Adrenal gland (tissue), 12 donors: ENCODE data around the gene FHOD3. TPM values are rescaled to one million over a fixed set of nuclear protein-coding genes. Genes with fewer than 3 reads are reported as not detected.

Experiments used
- DNase-seq, 7 donors: peaks; one replicate each; pipeline ENCODE4 v3.0.0-alpha.2; 2019 to 2020
- H3K27ac ChIP-seq, 5 donors: fragments of 200-600 bp; sonication (generic) in 4 of 5; 1 replicate in 3 of 5; 2 replicates in 2 of 5; pipeline versions ENCODE4 v1.5.1 to v1.8.0; 2016 to 2020; ENCODE audit warnings: mild to moderate bottlenecking in 1 of 5
- H3K27me3 ChIP-seq: fragments of 200-600 bp; 2 replicates; pipeline ENCODE4 v1.8.0; 2021
- H3K36me3 ChIP-seq, 2 donors: fragments of 200-600 bp; replicated peaks in 1 of 2; 1 replicate in 1 of 2; 2 replicates in 1 of 2; pipeline versions ENCODE4 v1.5.1 to v1.8.0; 2018 to 2022
- H3K4me1 ChIP-seq, 2 donors: fragments of 200-600 bp; replicated peaks in 1 of 2; 1 replicate in 1 of 2; 2 replicates in 1 of 2; pipeline versions ENCODE4 v1.5.1 to v1.8.0; 2018 to 2021
- H3K4me3 ChIP-seq, 4 donors: fragments of 200-600 bp; sonication (generic) in 3 of 4; one replicate each; pipeline ENCODE4 v1.5.1; 2016 to 2018
- H3K9me3 ChIP-seq, 3 donors: fragments of 200-600 bp; sonication (generic) in 1 of 3; replicated peaks in 1 of 3; 1 replicate in 2 of 3; 2 replicates in 1 of 3; pipeline versions ENCODE4 v1.5.1 to v1.8.0; 2016 to 2021
- POLR2A ChIP-seq, 2 donors: fragments of 450-650 bp; IDR thresholded peaks; one replicate each; pipeline ENCODE4 v1.6.1; 2017; ENCODE audit warnings: antibody characterized with exemption in 2 of 2, mild to moderate bottlenecking in 2 of 2, moderate library complexity in 1 of 2
- WGBS, 4 donors: extraction: QIAGEN DNeasy Blood & Tissue Kit in 2 of 4; methylation state at CpG; one replicate each; pipeline versions ENCODE4 v1.1.5 to v1.1.7; 2013 to 2017; 5-methylcytosine and 5-hydroxymethylcytosine counted together
- intact Hi-C, 2 donors: fragments of 100-400 bp; cut with DNase I; formaldehyde crosslinking; loops; one replicate each; pipeline versions ENCODE4 v1.14.1 to v1.15.0; 2022 to 2023
- polyA plus RNA-seq, 3 donors: library from polyadenylated mRNA; stranded (reverse); fragments of 200-250 nt in 2 of 3; fragments of 350-450 nt in 1 of 3; fragmentation: Illumina TruSeq in 1 of 3; extraction: RNeasy Lipid Tissue Mini Kit (QIAGEN cat#74804) in 1 of 3; gene quantifications; one replicate each; pipeline ENCODE4 v1.2.3, GENCODE V29; 2013 to 2014
- total RNA-seq, 9 donors: library from RNA; depleted of rRNA in 4 of 9; stranded (reverse); fragments of >200 nt in 4 of 9; fragments of 120-200 nt in 1 of 9; fragmentation: NEBNext Ultra II Directional in 1 of 9; extraction: Animal tissue kit (Norgen Biotek cat#: 25700) in 1 of 9; gene quantifications; one replicate each; pipeline versions ENCODE4 v1.1.0 to v1.2.4, GENCODE V29; 2013 to 2023
- TF ChIP-seq, protein P1 (sequence below), 6 experiments: fragments of 450-650 bp in 4 of 6; fragments of 200-600 bp in 2 of 6; sonication (generic) in 1 of 6; IDR thresholded peaks; 1 replicate in 5 of 6; 2 replicates in 1 of 6; pipeline versions ENCODE4 v1.5.1 to v1.8.0; 2016 to 2021; ENCODE audit warnings: antibody characterized with exemption in 6 of 6, mild to moderate bottlenecking in 2 of 6, moderate library complexity in 1 of 6
- donor health status: healthy with polysubstance abuse.
- donor health status: Bipolar disorder and iron deficiency.
- donor health status: DM: yes; HTN: yes; CAD: no.
- donor health status: DM: no; HTN: no; CAD: no.
- donor health status: DM: no; HTN: no; CAD: no.
- donor health status: DM: yes; HTN: yes; CAD: no.

FHOD3 gene
- total and polyA plus RNA-seq, 12 donors = 17.5 to 87.9 (median 48.5) TPM

DNA sequence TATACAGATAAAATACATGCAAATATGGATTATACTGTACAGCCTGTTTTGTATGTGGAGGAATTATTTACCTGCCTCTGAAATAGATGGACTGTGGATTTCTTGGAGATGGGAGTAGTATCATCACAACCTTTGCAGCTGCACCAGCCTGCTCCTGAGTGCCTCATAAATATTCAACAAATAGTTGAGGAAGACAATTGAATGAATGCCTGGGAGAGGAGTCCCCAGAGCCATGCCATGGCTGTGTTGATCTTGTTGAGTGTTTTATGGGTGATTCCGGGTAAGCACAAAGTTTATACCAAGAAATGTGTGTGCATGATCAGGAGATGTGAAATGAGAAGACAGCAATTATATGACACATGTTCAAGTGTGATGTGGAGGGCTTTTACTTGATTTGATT is 225.0 kb downstream of the FHOD3 start:
- Histone ChIP-seq H3K27ac (no peak overlapping the region), H3K36me3 (no peaks in the 10 kb centered on the region), H3K4me3 (no peak overlapping the region), H3K4me1 (no peaks in the 10 kb centered on the region), H3K27me3 (no peaks in the 10 kb centered on the region), H3K9me3 (no peaks in the 10 kb centered on the region)
- no peak for DNase-seq
- intact Hi-C loops = no loop called here
- 79 to 89% (median 88%) methylated on average over 1 of the region's 1 CpG for WGBS, 4 donors
- no peak for TF ChIP-seq POLR2A (IDR thresholded peaks at IDR 0.05)
- TF ChIP-seq, protein P1, sequence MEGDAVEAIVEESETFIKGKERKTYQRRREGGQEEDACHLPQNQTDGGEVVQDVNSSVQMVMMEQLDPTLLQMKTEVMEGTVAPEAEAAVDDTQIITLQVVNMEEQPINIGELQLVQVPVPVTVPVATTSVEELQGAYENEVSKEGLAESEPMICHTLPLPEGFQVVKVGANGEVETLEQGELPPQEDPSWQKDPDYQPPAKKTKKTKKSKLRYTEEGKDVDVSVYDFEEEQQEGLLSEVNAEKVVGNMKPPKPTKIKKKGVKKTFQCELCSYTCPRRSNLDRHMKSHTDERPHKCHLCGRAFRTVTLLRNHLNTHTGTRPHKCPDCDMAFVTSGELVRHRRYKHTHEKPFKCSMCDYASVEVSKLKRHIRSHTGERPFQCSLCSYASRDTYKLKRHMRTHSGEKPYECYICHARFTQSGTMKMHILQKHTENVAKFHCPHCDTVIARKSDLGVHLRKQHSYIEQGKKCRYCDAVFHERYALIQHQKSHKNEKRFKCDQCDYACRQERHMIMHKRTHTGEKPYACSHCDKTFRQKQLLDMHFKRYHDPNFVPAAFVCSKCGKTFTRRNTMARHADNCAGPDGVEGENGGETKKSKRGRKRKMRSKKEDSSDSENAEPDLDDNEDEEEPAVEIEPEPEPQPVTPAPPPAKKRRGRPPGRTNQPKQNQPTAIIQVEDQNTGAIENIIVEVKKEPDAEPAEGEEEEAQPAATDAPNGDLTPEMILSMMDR (IDR thresholded peaks at IDR 0.05) = no peak

GRCh38 chr18:36525913-36526312 is 228.4 kb downstream of the FHOD3 start:
- no peak overlapping the region for H3K27ac ChIP-seq
- no peak overlapping the region for H3K4me3 ChIP-seq
- no peak for TF ChIP-seq POLR2A (IDR thresholded peaks at IDR 0.05)
- TF ChIP-seq, protein P1 (IDR thresholded peaks at IDR 0.05) = no peak
- H3K9me3 ChIP-seq = no peaks in the 10 kb centered on the region
- WGBS, 4 donors = 79 to 84% (median 82%) methylated on average over 3 of the region's 3 CpGs
- no peaks in the 10 kb centered on the region for H3K36me3 ChIP-seq
- intact Hi-C loops = no loop called here
- DNase-seq = no peak
- H3K4me1 ChIP-seq = no peaks in the 10 kb centered on the region
- no peaks in the 10 kb centered on the region for H3K27me3 ChIP-seq

- 81 to 89% (median 86%) methylated on average over 4 of the region's 4 CpGs for WGBS, 4 donors
Observed at GRCh38 chr18:36526611-36527010, 229.1 kb downstream of the FHOD3 start.

DNA sequence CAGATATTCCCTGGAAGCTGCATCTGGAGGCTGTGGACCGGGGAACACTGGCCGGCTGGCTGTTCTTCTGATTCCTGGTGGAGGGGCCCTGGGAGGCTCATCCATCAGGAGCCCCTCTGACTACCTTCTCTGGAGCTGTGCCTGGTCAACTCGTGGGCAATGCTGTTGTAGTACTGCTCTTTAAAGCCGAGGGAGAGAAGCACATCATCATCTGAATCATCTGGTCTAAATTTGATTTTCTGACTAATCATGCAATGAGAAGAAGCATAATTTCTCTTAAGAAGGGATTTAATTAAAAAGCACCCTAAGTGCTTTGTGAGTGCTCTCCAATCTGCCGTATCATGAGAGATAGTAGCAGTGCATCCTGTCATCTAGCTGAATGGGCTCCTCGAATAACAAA is 229.5 kb downstream of the FHOD3 start:
- Histone ChIP-seq H3K4me1 (no peaks in the 10 kb centered on the region), H3K9me3 (no peaks in the 10 kb centered on the region), H3K4me3 (no peak overlapping the region), H3K27me3 (no peaks in the 10 kb centered on the region), H3K36me3 (no peaks in the 10 kb centered on the region), H3K27ac (no peak overlapping the region)
- DNase-seq = no peak
- no peak for TF ChIP-seq POLR2A (IDR thresholded peaks at IDR 0.05)
- TF ChIP-seq, protein P1 (IDR thresholded peaks at IDR 0.05) = no peak
- 74 to 87% (median 84%) methylated on average over 6 of the region's 6 CpGs for WGBS, 4 donors
- intact Hi-C loops = no loop called here

More at GRCh38 chr18:36526611-36527010, 229.1 kb downstream of the FHOD3 start:
- no peaks in the 10 kb centered on the region for H3K4me1 ChIP-seq
- H3K9me3 ChIP-seq = no peaks in the 10 kb centered on the region
- no peak for DNase-seq
- intact Hi-C loops = no loop called here
- TF ChIP-seq POLR2A (IDR thresholded peaks at IDR 0.05) = no peak
- TF ChIP-seq, protein P1 (IDR thresholded peaks at IDR 0.05) = no peak
- no peak overlapping the region for H3K27ac ChIP-seq
- no peaks in the 10 kb centered on the region for H3K36me3 ChIP-seq
- H3K4me3 ChIP-seq = no peak overlapping the region
- H3K27me3 ChIP-seq = no peaks in the 10 kb centered on the region
